ENCODE data around the gene ECPAS. TPM values are rescaled to one million over a fixed set of nuclear protein-coding genes. Genes with fewer than 3 reads are reported as not detected.

Gene ECPAS
- total and polyA plus RNA-seq, 12 donors = 17.3 to 99.1 (median 84.1) TPM

- TF ChIP-seq POLR2A (IDR thresholded peaks at IDR 0.05) (no peak), CTCF (IDR thresholded peaks at IDR 0.05) (no peak)
- Histone ChIP-seq H3K27ac (no peak overlapping the region), H3K4me3 (no peak overlapping the region), H3K4me1 (replicated peaks in 1 of 2) (no peaks in the 10 kb centered on the region), H3K27me3 (no peaks in the 10 kb centered on the region), H3K9me3 (replicated peaks in 1 of 3) (no peaks in the 10 kb centered on the region), H3K36me3 (replicated peaks in 1 of 2) (peaks cover 0 to 74% of the 10 kb centered on the region in 2 donors)
- WGBS, 4 donors = 95 to 100% (median 98%) methylated on average over 3 of the region's 3 CpGs
- intact Hi-C loops (cut with DNase I) = no loop called here
- DNase-seq = no peak
Observed at GRCh38 chr9:111375817-111376564, 108.2 kb downstream of the ECPAS start.

DNA sequence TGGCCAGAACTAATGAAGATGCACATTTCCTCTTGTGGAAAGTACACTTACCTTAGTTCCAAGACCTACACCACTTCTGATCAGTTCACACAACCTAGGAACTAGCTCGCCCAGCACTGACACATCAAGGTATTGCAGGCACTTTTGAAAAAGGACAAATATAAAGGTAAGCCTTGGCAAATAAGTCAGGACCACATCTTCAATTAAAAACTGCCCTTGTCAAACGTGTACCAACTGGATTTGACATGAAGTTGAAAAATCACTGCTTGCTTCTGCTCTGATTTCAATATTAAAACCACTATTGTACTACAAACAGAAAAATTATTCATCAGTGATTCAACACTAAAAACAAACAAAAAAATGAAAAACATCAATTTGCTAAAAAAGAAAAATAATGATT is 109.1 kb downstream of the ECPAS start:
- WGBS, 4 donors = 84 to 88% (median 87%) methylated on average over 2 of the region's 2 CpGs
- intact Hi-C loops (cut with DNase I) = no loop called here
- H3K9me3 ChIP-seq (replicated peaks in 1 of 3) = no peaks in the 10 kb centered on the region
- H3K27me3 ChIP-seq = no peaks in the 10 kb centered on the region
- no peak overlapping the region for H3K4me3 ChIP-seq
- DNase-seq = no peak
- H3K4me1 ChIP-seq (replicated peaks in 1 of 2) = no peaks in the 10 kb centered on the region
- no peak for TF ChIP-seq CTCF (IDR thresholded peaks at IDR 0.05)
- no peak for TF ChIP-seq POLR2A (IDR thresholded peaks at IDR 0.05)
- H3K27ac ChIP-seq = no peak overlapping the region
- peaks cover 0 to 83% of the 10 kb centered on the region in 2 donors for H3K36me3 ChIP-seq (replicated peaks in 1 of 2)

- no peaks in the 10 kb centered on the region for H3K9me3 ChIP-seq (replicated peaks in 1 of 3)
Observed at GRCh38 chr9:111372297-111372696, 111.9 kb downstream of the ECPAS start.

GRCh38 chr9:111366978-111367377 is 117.2 kb downstream of the ECPAS start:
- H3K9me3 ChIP-seq (replicated peaks in 1 of 3) = no peaks in the 10 kb centered on the region
- intact Hi-C loops (cut with DNase I) = no loop called here
- no peak for DNase-seq
- H3K27ac ChIP-seq = no peak overlapping the region
- no peaks in the 10 kb centered on the region for H3K4me1 ChIP-seq (replicated peaks in 1 of 2)
- peaks cover 0 to 86% of the 10 kb centered on the region in 2 donors for H3K36me3 ChIP-seq (replicated peaks in 1 of 2)
- H3K27me3 ChIP-seq = no peaks in the 10 kb centered on the region
- TF ChIP-seq POLR2A (IDR thresholded peaks at IDR 0.05) = no peak
- no peak for TF ChIP-seq CTCF (IDR thresholded peaks at IDR 0.05)
- no peak overlapping the region for H3K4me3 ChIP-seq
- WGBS, 4 donors = 89 to 100% (median 93%) methylated on average over 1 of the region's 1 CpG

More at GRCh38 chr9:111372297-111372696, 111.9 kb downstream of the ECPAS start:
- 94 to 98% (median 96%) methylated on average over 6 of the region's 6 CpGs for WGBS, 4 donors
- no peak for DNase-seq
- TF ChIP-seq POLR2A (IDR thresholded peaks at IDR 0.05) = no peak
- TF ChIP-seq CTCF (IDR thresholded peaks at IDR 0.05) = no peak
- Histone ChIP-seq H3K4me1 (replicated peaks in 1 of 2) (no peaks in the 10 kb centered on the region), H3K27me3 (no peaks in the 10 kb centered on the region), H3K27ac (no peak overlapping the region), H3K4me3 (no peak overlapping the region), H3K36me3 (replicated peaks in 1 of 2) (peaks cover 0 to 91% of the 10 kb centered on the region in 2 donors)
- intact Hi-C loops (cut with DNase I) = no loop called here
